ENCODE results near the gene UNC119B.
A peak's percentile ranks its signal among the peaks of the same experiment; 100 is the strongest.

Gene UNC119B

DNA sequence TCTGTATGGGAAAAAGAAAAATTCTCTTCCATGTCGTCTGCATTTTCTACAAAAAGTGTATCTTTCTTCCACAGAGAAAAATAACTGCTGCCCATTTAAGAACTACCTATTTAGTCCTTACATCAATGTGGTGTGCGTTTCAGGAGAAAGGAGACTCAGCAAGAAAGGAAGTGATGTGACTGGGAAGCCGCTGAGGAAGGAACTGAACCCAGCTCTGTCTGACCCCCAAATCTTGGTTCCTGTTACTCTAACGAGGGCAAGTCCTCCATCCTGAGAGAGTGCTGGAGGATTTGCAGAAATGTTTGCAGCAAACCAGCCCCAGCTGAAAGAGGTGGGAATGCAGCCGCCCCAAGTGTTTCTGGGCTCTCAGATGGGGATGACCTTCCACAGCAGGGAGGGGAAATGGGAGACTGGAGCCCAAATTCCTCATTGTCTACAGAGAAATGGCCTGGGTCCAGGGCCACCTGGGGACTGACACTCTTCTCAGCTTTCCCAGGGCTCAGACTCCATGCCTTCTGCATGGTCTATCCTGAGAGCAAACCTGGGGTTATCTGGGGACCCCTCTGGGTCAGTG, 30.0 kb upstream of the UNC119B start:
- 0 out of 2 replicates have a peak, but pooled peaks cover 5% of the 10 kb centered on the region for H3K4me1 ChIP-seq (ENCODE audit: insufficient read depth, low read length)
- no peaks in the 10 kb centered on the region for H3K9me3 ChIP-seq (ENCODE audit: control insufficient read depth, insufficient read depth, low read length)
- H3K9ac ChIP-seq (ENCODE audit: low read depth, low read length), result no peak overlapping the region
- no peaks in the 10 kb centered on the region for H3K36me3 ChIP-seq (ENCODE audit: insufficient read depth, low read length)

GRCh38 chr12:120684523-120684932, 25.7 kb upstream of the UNC119B start:
- no peak overlapping the region for H3K9ac ChIP-seq (ENCODE audit: low read depth, low read length)

GRCh38 chr12:120685522-120685921, 24.7 kb upstream of the UNC119B start:
- Histone ChIP-seq H3K9me3 (ENCODE audit: control insufficient read depth, insufficient read depth, low read length) (no peaks in the 10 kb centered on the region), H3K9ac (ENCODE audit: low read depth, low read length) (peak overlapping the region; percentile 80; the same call in 1 of the 2 replicates), H3K4me1 (ENCODE audit: insufficient read depth, low read length) (peaks cover 15% of the 10 kb centered on the region), H3K36me3 (ENCODE audit: insufficient read depth, low read length) (no peaks in the 10 kb centered on the region)

More at GRCh38 chr12:120684523-120684932, 25.7 kb upstream of the UNC119B start:
- Histone ChIP-seq H3K9me3 (ENCODE audit: control insufficient read depth, insufficient read depth, low read length) (no peaks in the 10 kb centered on the region), H3K36me3 (ENCODE audit: insufficient read depth, low read length) (no peaks in the 10 kb centered on the region), H3K4me1 (ENCODE audit: insufficient read depth, low read length) (peaks cover 12% of the 10 kb centered on the region)

GRCh38 chr12:120686151-120686689, 24.0 kb upstream of the UNC119B start:
- H3K4me1 ChIP-seq (ENCODE audit: insufficient read depth, low read length), result peaks cover 21% of the 10 kb centered on the region
- H3K9me3 ChIP-seq (ENCODE audit: control insufficient read depth, insufficient read depth, low read length), result no peaks in the 10 kb centered on the region
- peak overlapping the region; percentile 80 for H3K9ac ChIP-seq (ENCODE audit: low read depth, low read length)
- H3K36me3 ChIP-seq (ENCODE audit: insufficient read depth, low read length), result no peaks in the 10 kb centered on the region

DNA sequence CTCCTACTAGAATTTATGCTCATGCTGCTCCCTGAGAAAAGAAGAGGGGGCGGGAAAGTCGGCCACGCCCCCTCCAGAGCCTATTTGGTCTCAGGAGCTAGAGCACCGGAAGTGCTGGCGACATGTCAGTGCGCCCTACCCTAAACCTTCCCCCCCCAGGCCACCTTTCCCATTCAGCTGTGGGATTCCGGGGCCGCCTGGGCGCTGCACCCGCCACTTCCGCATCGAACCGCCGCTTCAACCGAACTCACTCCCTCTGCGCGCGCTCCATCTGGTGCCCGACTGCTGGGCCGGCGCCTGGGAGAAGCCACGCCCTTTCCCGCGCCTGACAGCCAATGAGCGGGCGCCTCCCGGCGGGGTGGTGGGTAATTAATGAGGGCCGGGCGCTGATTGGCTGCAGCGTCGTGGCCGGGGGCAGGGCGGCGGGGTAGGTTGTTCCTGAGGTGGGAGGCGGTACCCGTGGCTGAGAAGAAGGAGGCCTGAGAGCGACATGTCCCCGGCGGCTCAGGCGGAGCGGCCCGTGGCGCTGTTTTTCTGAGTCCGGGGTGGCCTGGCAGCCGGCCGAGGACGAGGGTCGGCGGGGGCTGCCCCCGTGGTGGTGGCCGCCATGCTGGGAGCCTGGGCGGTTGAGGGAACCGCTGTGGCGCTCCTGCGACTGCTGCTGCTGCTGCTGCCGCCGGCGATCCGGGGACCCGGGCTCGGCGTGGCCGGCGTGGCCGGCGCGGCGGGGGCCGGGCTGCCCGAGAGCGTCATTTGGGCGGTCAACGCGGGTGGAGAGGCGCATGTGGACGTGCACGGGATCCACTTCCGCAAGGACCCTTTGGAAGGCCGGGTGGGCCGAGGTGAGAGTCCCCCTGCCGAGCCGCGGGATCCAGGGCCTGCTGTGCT, 23.3 kb upstream of the UNC119B start, which contains the start of gene MLEC:
Gene MLEC, plus strand, starts transcription at position 460 of the 888 bp plus-strand sequence. Its CDS starts 148 bp downstream, at position 608.
- no peaks in the 10 kb centered on the region for H3K9me3 ChIP-seq (ENCODE audit: control insufficient read depth, insufficient read depth, low read length)
- H3K9ac ChIP-seq (ENCODE audit: low read depth, low read length), result peak within 1 kb of the TSS; percentile 80
- H3K4me1 ChIP-seq (ENCODE audit: insufficient read depth, low read length), result peaks cover 25% of the 10 kb centered on the region
- no peaks in the 10 kb centered on the region for H3K36me3 ChIP-seq (ENCODE audit: insufficient read depth, low read length)

DNA sequence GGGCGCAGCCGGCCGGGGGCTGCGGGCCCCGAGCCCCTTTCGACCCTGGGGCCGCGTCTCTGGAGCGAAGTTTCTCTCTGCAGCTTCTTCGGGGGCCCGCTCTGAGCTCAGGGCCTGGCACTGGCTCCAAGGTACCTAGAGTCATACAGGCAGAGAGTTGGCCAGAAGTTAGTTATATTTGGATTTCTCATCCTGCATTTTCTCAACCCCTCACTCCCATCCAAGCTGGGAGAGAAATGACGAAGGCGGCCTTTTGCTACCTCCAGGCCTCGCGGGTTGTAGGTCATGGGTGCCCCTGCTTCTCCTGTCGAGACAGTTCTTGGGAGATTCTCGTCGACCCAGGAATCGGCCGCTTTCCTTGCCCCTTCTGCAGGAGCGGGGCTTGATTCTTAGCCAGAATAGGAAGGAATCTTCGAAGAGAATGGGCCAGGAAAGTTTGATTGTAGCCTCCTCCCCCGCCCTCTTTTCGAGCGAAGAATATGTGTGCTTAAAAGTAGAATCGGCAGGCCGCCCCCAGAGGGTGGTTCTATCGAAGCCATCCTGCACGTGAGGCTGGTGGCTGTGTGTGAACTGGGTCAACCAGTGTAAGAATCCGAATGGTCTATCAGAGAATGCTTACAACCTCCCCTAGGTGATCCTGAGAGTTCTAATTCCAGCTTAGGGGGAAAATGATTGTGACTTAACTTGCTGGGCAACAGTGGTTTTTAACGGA, 22.5 kb upstream of the UNC119B start:
- Histone ChIP-seq H3K36me3 (ENCODE audit: insufficient read depth, low read length) (no peaks in the 10 kb centered on the region), H3K9ac (ENCODE audit: low read depth, low read length) (peak overlapping the region; percentile 80), H3K9me3 (ENCODE audit: control insufficient read depth, insufficient read depth, low read length) (no peaks in the 10 kb centered on the region), H3K4me1 (ENCODE audit: insufficient read depth, low read length) (peaks cover 32% of the 10 kb centered on the region)

DNA sequence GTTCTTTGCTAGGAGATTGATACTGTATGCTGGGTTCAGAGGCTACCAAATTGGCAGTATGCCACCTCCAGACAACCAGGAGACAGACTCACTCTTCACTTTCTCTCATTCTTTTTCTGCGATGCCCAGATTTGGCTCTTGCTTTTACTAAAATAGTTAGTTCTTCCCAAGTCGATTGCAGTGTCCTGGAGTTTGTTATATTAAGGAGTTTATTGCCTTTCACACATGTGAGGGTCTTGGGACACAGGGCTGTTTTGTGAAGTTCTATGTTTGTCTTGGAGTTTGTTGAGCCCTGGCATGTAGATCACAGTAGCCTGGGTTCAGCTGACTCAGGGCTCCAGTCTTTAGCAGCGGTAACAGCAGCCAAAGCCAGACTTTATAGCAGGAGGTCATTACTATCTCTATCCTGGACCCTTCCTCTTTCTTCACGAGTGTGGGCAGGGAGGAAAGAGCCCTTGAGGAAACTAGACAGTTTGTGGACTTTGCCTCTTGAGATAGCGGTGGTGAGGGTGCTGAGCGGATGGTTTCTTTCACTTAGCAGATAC, 21.7 kb upstream of the UNC119B start:
- Histone ChIP-seq H3K4me1 (ENCODE audit: insufficient read depth, low read length) (peaks cover 40% of the 10 kb centered on the region), H3K9me3 (ENCODE audit: control insufficient read depth, insufficient read depth, low read length) (no peaks in the 10 kb centered on the region), H3K9ac (ENCODE audit: low read depth, low read length) (peak overlapping the region; percentile 80), H3K36me3 (ENCODE audit: insufficient read depth, low read length) (no peaks in the 10 kb centered on the region)

- H3K4me1 ChIP-seq (ENCODE audit: insufficient read depth, low read length), result peaks cover 47% of the 10 kb centered on the region
- H3K36me3 ChIP-seq (ENCODE audit: insufficient read depth, low read length), result peaks cover under 1% of the 10 kb centered on the region
- H3K9me3 ChIP-seq (ENCODE audit: control insufficient read depth, insufficient read depth, low read length), result no peaks in the 10 kb centered on the region
- H3K9ac ChIP-seq (ENCODE audit: low read depth, low read length), result peak overlapping the region; percentile 80; the same call in 1 of the 2 replicates
These were observed 20.7 kb upstream of the UNC119B start for GRCh38 chr12:120689397-120690082.

GRCh38 chr12:120690083-120690450, 20.2 kb upstream of the UNC119B start:
- H3K9ac ChIP-seq (ENCODE audit: low read depth, low read length), result no peak overlapping the region
- peaks cover 47% of the 10 kb centered on the region for H3K4me1 ChIP-seq (ENCODE audit: insufficient read depth, low read length)

GRCh38 chr12:120690978-120691377, 19.3 kb upstream of the UNC119B start:
- peaks cover 47% of the 10 kb centered on the region for H3K4me1 ChIP-seq (ENCODE audit: insufficient read depth, low read length)
- no peak overlapping the region for H3K9ac ChIP-seq (ENCODE audit: low read depth, low read length)
- H3K9me3 ChIP-seq (ENCODE audit: control insufficient read depth, insufficient read depth, low read length), result no peaks in the 10 kb centered on the region
- H3K36me3 ChIP-seq (ENCODE audit: insufficient read depth, low read length), result peaks cover 11% of the 10 kb centered on the region

More at GRCh38 chr12:120690083-120690450, 20.2 kb upstream of the UNC119B start:
- peaks cover 6% of the 10 kb centered on the region for H3K36me3 ChIP-seq (ENCODE audit: insufficient read depth, low read length)
- H3K9me3 ChIP-seq (ENCODE audit: control insufficient read depth, insufficient read depth, low read length), result no peaks in the 10 kb centered on the region

DNA sequence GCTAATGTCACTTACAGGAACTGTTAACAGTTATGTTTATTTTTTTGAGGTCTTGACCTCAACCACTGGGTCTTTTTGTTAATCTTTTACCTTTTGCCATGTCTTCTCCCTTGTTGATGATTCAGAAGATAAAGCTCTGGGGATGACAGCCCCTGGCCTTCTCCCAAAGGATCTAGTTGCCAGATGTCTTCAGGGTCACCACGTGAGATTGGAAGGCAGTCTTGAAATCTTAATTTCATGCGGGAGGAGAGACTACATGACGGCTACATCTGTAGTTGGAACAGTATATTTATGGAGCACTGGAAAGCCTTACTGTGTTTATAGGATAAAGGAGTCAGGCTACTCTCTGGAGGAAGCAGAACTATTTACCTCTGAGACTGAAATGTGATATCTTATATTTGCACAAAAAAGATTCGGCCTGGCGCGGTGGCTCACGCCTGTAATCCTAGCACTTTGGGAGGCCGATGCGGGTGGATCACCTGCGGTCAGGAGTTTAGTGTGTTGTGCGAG, 17.7 kb upstream of the UNC119B start:
- H3K4me1 ChIP-seq (ENCODE audit: insufficient read depth, low read length), result peaks cover 47% of the 10 kb centered on the region
- H3K9ac ChIP-seq (ENCODE audit: low read depth, low read length), result no peak overlapping the region
- H3K9me3 ChIP-seq (ENCODE audit: control insufficient read depth, insufficient read depth, low read length), result no peaks in the 10 kb centered on the region
- H3K36me3 ChIP-seq (ENCODE audit: insufficient read depth, low read length), result peaks cover 18% of the 10 kb centered on the region

- H3K36me3 ChIP-seq (ENCODE audit: insufficient read depth, low read length), result peaks cover 18% of the 10 kb centered on the region
These were observed 16.4 kb upstream of the UNC119B start for GRCh38 chr12:120693848-120694247.

DNA sequence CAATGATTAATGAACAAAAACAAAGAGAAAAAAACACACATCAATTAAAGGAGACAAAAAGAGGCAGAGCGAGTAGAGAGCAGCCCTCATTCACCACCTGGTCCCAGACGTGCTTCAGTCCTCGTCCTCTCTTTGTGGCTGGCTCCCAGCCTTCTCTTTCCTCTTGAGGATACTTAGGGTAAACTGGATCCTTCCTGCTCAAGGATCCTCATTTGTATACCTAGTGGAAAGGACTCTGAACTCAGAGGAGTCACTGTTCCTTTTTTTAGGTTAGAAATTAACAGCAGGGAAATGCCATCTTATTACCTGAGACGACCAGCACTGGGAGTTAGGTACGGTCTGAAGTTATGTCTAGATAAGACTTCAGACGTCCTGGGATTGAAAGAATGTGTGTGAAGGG, 13.6 kb upstream of the UNC119B start:
- H3K9me3 ChIP-seq (ENCODE audit: control insufficient read depth, insufficient read depth, low read length), result no peaks in the 10 kb centered on the region
- H3K4me1 ChIP-seq (ENCODE audit: insufficient read depth, low read length), result peaks cover 22% of the 10 kb centered on the region; the same call in 1 of the 2 replicates
- H3K9ac ChIP-seq (ENCODE audit: low read depth, low read length), result no peak overlapping the region
- H3K36me3 ChIP-seq (ENCODE audit: insufficient read depth, low read length), result peaks cover 31% of the 10 kb centered on the region

More at GRCh38 chr12:120693848-120694247, 16.4 kb upstream of the UNC119B start:
- Histone ChIP-seq H3K9me3 (ENCODE audit: control insufficient read depth, insufficient read depth, low read length) (no peaks in the 10 kb centered on the region), H3K4me1 (ENCODE audit: insufficient read depth, low read length) (peaks cover 47% of the 10 kb centered on the region), H3K9ac (ENCODE audit: low read depth, low read length) (no peak overlapping the region)
